Measurements from ENCODE around the gene P3R3URF. TPM values are rescaled to one million over a fixed set of nuclear protein-coding genes. Genes with fewer than 3 reads are reported as not detected.

P3R3URF gene
- polyA plus RNA-seq, 1 experiment: not detected

DNA sequence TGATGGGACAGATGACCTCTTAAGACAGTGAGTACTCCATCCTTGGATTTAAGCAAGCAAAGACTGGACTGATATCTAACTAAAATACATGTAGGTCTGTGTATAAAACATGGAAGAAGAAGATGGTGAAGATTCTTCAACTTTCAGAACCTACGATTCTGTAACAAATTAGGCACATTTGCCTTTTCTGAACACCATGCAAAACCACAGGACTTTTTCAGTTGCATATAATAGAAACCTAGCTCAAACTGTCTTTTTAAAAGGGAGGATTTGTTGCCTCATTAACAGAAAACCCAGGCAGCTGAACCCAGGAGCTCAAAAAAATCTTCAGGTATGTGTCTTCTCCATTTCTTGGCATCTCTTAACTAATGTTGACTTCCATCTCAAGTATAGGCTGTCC lies 16.1 kb downstream of the P3R3URF start:
- DNase-seq (ENCODE audit: low read depth, low spot score): no peak
- Histone ChIP-seq H3K4me3 (ENCODE audit: low read depth, low read length) (no peak overlapping the region), H3K27ac (ENCODE audit: low read depth, low read length) (no peak overlapping the region), H3K27me3 (ENCODE audit: control insufficient read depth, insufficient read depth, low read length) (peaks cover 17% of the 10 kb centered on the region), H3K9me3 (ENCODE audit: control insufficient read depth, insufficient read depth, low read length) (no peaks in the 10 kb centered on the region)
- ChIA-PET POLR2A (no interaction called here), CTCF (interaction anchor here (0.7 kb wide), 1 partner anchor 20 kb away, joined by 3 read pairs; no protein-coding TSS in a partner anchor)
- TF ChIP-seq, protein P1, sequence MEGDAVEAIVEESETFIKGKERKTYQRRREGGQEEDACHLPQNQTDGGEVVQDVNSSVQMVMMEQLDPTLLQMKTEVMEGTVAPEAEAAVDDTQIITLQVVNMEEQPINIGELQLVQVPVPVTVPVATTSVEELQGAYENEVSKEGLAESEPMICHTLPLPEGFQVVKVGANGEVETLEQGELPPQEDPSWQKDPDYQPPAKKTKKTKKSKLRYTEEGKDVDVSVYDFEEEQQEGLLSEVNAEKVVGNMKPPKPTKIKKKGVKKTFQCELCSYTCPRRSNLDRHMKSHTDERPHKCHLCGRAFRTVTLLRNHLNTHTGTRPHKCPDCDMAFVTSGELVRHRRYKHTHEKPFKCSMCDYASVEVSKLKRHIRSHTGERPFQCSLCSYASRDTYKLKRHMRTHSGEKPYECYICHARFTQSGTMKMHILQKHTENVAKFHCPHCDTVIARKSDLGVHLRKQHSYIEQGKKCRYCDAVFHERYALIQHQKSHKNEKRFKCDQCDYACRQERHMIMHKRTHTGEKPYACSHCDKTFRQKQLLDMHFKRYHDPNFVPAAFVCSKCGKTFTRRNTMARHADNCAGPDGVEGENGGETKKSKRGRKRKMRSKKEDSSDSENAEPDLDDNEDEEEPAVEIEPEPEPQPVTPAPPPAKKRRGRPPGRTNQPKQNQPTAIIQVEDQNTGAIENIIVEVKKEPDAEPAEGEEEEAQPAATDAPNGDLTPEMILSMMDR (IDR thresholded peaks at IDR 0.05; ENCODE audit: low read depth, low read length): no peak

DNA sequence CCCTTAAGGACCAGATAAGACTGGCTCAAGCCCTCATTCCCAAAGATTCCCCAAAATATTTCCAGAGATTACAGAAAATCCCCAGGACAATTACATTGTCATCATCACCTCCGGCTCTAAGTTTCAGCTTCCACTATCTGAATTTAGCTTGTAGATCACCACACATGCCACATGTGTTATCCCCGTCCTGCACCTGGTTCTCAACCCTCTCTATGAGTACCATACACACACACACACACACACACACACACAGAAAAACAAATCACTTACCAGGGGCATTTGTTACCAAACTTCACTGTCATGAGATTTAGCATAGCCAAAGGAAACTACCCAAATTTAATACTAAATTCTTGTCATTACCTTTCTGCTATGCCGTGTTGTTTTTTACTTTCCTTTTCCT lies 16.8 kb downstream of the P3R3URF start:
- Histone ChIP-seq H3K27me3 (ENCODE audit: control insufficient read depth, insufficient read depth, low read length) (peaks cover 13% of the 10 kb centered on the region), H3K4me3 (ENCODE audit: low read depth, low read length) (no peak overlapping the region), H3K27ac (ENCODE audit: low read depth, low read length) (no peak overlapping the region), H3K9me3 (ENCODE audit: control insufficient read depth, insufficient read depth, low read length) (no peaks in the 10 kb centered on the region)
- no peak for DNase-seq (ENCODE audit: low read depth, low spot score)
- TF ChIP-seq, protein P1 (IDR thresholded peaks at IDR 0.05; ENCODE audit: low read depth, low read length): no peak
- CTCF ChIA-PET: interaction anchor here (0.7 to 0.8 kb wide), 2 partner anchors 19 to 64 kb away, joined by 3 read pairs; no protein-coding TSS in a partner anchor
- POLR2A ChIA-PET: no interaction called here

DNA sequence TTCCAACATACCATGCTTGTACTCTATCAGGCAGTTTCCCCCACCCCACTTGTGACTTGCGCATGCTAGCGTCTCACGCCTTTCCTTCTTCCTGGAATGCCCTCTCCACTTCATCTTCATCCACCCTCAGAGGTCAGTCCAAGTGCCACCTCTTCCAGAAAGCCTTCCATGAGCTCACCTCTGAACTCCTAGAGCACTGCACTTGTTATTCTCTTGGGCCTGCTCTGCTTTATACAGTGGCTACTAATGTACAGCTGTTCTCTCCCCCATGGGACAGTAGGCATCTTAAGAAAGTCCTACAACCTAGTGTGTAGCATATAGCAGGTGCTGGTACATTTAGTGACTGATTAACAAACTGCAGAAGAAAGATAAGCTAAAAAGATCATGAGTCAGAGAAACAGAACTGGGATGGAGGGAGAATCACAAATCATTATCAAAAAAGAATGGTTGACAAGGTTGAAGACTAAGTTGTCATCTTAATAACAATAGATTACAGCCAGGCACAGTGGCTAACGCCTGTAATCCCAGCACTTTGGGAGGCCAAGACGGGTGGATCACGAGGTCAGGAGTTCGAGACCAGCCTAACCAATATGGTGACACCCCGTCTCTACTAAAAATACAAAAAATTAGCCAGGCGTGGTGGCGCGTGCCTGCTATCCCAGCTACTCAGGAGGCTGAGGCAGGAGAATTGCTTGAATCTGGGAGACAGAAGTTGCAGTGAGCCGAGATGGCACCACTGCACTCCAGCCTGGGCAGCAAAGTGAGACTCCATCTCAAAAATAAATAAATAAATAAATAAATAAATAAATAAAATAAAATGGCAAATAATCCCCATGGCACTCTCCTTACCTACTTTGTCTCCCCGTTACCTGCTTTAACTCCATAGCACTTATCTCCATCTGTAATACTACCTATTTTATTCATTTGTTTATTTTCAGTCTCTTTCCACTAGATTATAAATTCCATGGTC lies 17.7 kb downstream of the P3R3URF start:
- POLR2A ChIA-PET: no interaction called here
- Histone ChIP-seq H3K27me3 (ENCODE audit: control insufficient read depth, insufficient read depth, low read length) (peaks cover 8% of the 10 kb centered on the region), H3K27ac (ENCODE audit: low read depth, low read length) (no peak overlapping the region), H3K9me3 (ENCODE audit: control insufficient read depth, insufficient read depth, low read length) (no peaks in the 10 kb centered on the region), H3K4me3 (ENCODE audit: low read depth, low read length) (no peak overlapping the region)
- DNase-seq (ENCODE audit: low read depth, low spot score): no peak
- TF ChIP-seq, protein P1 (IDR thresholded peaks at IDR 0.05; ENCODE audit: low read depth, low read length): no peak
- CTCF ChIA-PET: interaction anchor here (0.8 kb wide), 1 partner anchor 65 kb away, joined by 3 read pairs; no protein-coding TSS in a partner anchor

DNA sequence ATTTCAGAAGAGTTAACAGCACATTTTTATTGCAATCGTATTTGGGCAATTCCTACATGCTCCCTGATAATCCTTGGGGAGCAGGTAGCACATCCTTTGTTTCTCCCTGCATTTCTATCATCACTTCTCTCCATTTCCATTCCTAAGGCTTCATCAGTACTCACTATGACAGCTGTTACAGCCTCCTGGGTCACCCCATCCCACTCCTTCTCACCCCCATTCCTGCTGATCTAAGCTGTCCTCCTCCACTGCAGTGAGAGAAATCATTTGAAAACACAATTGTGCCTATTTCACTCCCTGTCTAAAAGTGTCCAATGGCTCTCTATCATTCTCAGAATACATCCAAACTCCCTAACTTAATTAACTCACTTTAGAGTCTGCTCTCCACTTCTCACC lies 18.4 kb downstream of the P3R3URF start:
- H3K9me3 ChIP-seq (ENCODE audit: control insufficient read depth, insufficient read depth, low read length): no peaks in the 10 kb centered on the region
- no peak overlapping the region for H3K4me3 ChIP-seq (ENCODE audit: low read depth, low read length)
- TF ChIP-seq, protein P1 (IDR thresholded peaks at IDR 0.05; ENCODE audit: low read depth, low read length): no peak
- CTCF ChIA-PET: no interaction called here
- H3K27me3 ChIP-seq (ENCODE audit: control insufficient read depth, insufficient read depth, low read length): peaks cover 8% of the 10 kb centered on the region
- POLR2A ChIA-PET: no interaction called here
- H3K27ac ChIP-seq (ENCODE audit: low read depth, low read length): no peak overlapping the region
- DNase-seq (ENCODE audit: low read depth, low spot score): no peak

DNA sequence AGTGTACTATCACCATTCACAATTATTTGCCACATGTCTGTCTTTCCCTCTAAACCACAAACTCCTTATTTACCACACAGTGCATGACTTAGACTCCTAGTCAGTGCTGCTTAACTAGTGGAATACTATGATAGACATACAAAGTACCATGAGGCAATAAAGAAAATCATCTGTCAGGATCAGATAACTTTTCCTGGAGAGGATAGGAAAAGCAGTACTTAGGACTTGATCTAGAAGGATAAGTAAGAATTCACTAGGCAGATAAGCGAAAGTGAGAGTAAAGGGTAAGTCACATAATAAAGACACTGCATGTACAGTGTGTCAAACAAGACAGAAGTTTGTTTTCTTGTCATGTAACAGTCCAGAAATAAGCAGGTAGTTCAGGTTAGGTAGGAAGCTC lies 22.6 kb downstream of the P3R3URF start:
- POLR2A ChIA-PET: no interaction called here
- Histone ChIP-seq H3K27me3 (ENCODE audit: control insufficient read depth, insufficient read depth, low read length) (no peaks in the 10 kb centered on the region), H3K9me3 (ENCODE audit: control insufficient read depth, insufficient read depth, low read length) (no peaks in the 10 kb centered on the region), H3K4me3 (ENCODE audit: low read depth, low read length) (no peak overlapping the region), H3K27ac (ENCODE audit: low read depth, low read length) (no peak overlapping the region)
- DNase-seq (ENCODE audit: low read depth, low spot score): no peak
- CTCF ChIA-PET: interaction anchor here (1.0 kb wide), 1 partner anchor 92 kb away, joined by 3 read pairs; no protein-coding TSS in a partner anchor
- TF ChIP-seq, protein P1 (IDR thresholded peaks at IDR 0.05; ENCODE audit: low read depth, low read length): no peak
